Heart left ventricle (tissue), 16 donors: ENCODE measurements around the gene LRRC36. TPM values are rescaled to one million over a fixed set of nuclear protein-coding genes. Genes with fewer than 3 reads are reported as not detected.
A peak's percentile ranks its signal among the peaks of the same experiment; 100 is the strongest.

Experiments
- ATAC-seq, 4 donors: fragments of 200-7000 bp; cut with Tn5 transposase; one replicate each; pipeline ENCODE4 v1.9.1; 2020 to 2022; ENCODE audit warnings: moderate library complexity in 4 of 4, mild to moderate bottlenecking in 3 of 4, moderate number of reproducible peaks in 1 of 4
- DNase-seq, 5 donors: peaks; one replicate each; pipeline ENCODE4 v3.0.0-alpha.2; 2020
- H3K27ac ChIP-seq, 12 donors: fragments of 200-600 bp; sonication (generic) in 4 of 12; one replicate each; pipeline versions ENCODE4 v1.5.0 to v1.8.0; 2016 to 2022; ENCODE audit warnings: mild to moderate bottlenecking in 2 of 12
- H3K27me3 ChIP-seq, 9 donors: fragments of 200-600 bp; sonication (generic) in 2 of 9; one replicate each; pipeline versions ENCODE4 v1.5.1 to v1.8.0; 2016 to 2022; ENCODE audit warnings: mild to moderate bottlenecking in 3 of 9
- H3K36me3 ChIP-seq, 9 donors: fragments of 200-600 bp; sonication (generic) in 2 of 9; one replicate each; pipeline versions ENCODE4 v1.5.0 to v1.8.0; 2018 to 2022; ENCODE audit warnings: mild to moderate bottlenecking in 2 of 9
- H3K4me1 ChIP-seq, 12 donors: fragments of 200-600 bp; sonication (generic) in 4 of 12; one replicate each; pipeline versions ENCODE4 v1.5.0 to v1.8.0; 2016 to 2022; ENCODE audit warnings: mild to moderate bottlenecking in 3 of 12
- H3K4me3 ChIP-seq, 12 donors: fragments of 200-600 bp; sonication (generic) in 4 of 12; one replicate each; pipeline versions ENCODE4 v1.5.0 to v1.8.0; 2017 to 2022; ENCODE audit warnings: mild to moderate bottlenecking in 9 of 12, moderate library complexity in 4 of 12
- H3K9me3 ChIP-seq, 12 donors: fragments of 200-600 bp; sonication (generic) in 4 of 12; one replicate each; pipeline versions ENCODE4 v1.5.0 to v1.8.0; 2016 to 2022; ENCODE audit warnings: mild to moderate bottlenecking in 1 of 12
- CTCF ChIP-seq, 12 donors: fragments of 200-600 bp; sonication (generic) in 4 of 12; IDR thresholded peaks; one replicate each; pipeline versions ENCODE4 v1.5.0 to v1.8.0; 2018 to 2022; ENCODE audit warnings: antibody characterized with exemption in 12 of 12, mild to moderate bottlenecking in 5 of 12
- POLR2A ChIP-seq, 2 donors: fragments of 450-650 bp; IDR thresholded peaks; one replicate each; pipeline ENCODE4 v1.6.1; 2017; ENCODE audit warnings: antibody characterized with exemption in 2 of 2, mild to moderate bottlenecking in 2 of 2, moderate library complexity in 2 of 2
- WGBS, 4 donors: extraction: QIAGEN DNeasy Blood & Tissue Kit in 2 of 4; methylation state at CpG; one replicate each; pipeline versions ENCODE4 v1.1.5 to v1.1.7; 2013 to 2018; 5-methylcytosine and 5-hydroxymethylcytosine counted together
- intact Hi-C, 10 donors: fragments of 100-400 bp; cut with DNase I; formaldehyde crosslinking; loops; one replicate each; pipeline versions ENCODE4 v1.11.1 to v1.14.2; 2022
- polyA plus RNA-seq, 2 donors: library from polyadenylated mRNA; stranded (reverse); fragments of 200-250 nt; gene quantifications; one replicate each; pipeline ENCODE4 v1.2.3, GENCODE V29; 2013
- total RNA-seq, 9 donors: library from RNA; depleted of rRNA in 2 of 9; stranded (reverse); fragments of >200 nt in 2 of 9; fragmentation: NEBNext Ultra II Directional in 3 of 9; extraction: Animal tissue kit (Norgen Biotek cat#: 25700) in 3 of 9; gene quantifications; one replicate each; pipeline versions ENCODE4 v1.1.0 to v1.2.4, GENCODE V29; 2016 to 2023
- donor health status: ischemic (EF 13 %, LVEDD 7.1; RV severe dilation, severe dysfunction).
- donor health status: healthy with polysubstance abuse.
- donor health status: DM: no; HTN: yes; CAD: no.
- donor health status: DM: no; HTN: no; CAD: no.
- donor health status: ischemic (EF 25% LVEDD 6.9; RV normal size, moderate dysfunction).
- donor health status: ischemic (EF 25% LVEDD 5.7; RV mildly dilated, moderate dysfunction).
- donor health status: healthy.
- donor health status: DM: yes; HTN: yes; CAD: no.
- donor health status: ischemic (EF 35%, LVEDD 5.7; RV mildly dilated, moderate dysfunction).
- donor health status: nonischemic (EF 11% LVEDD 7.7; RV severe dilation, severe dysfunction).
- donor health status: DM: yes; HTN: yes; CAD: no.
- donor health status: PGD.
- donor health status: ischemic (EF 29% LVEDD 5.4; RV normal size, mild dysfunction).
- donor health status: nonischemic (EF 23%, LVEDD 6.1; RV moderate dilation, normal function).

LRRC36 gene
- total and polyA plus RNA-seq, 11 donors, result 0.15 to 0.42 (median 0.27) TPM; not detected in 8

- H3K9me3 ChIP-seq, result no peaks in the 10 kb centered on the region
- peak overlapping the region in 6 of 12 donors; percentile 9 to 57 (median 33) for H3K27ac ChIP-seq
- TF ChIP-seq CTCF (IDR thresholded peaks at IDR 0.05), result no peak
- no peak for TF ChIP-seq POLR2A (IDR thresholded peaks at IDR 0.05)
- peaks cover 0 to 44% (median 15%) of the 10 kb centered on the region in 12 donors for H3K4me1 ChIP-seq
- no peak for ATAC-seq
- H3K36me3 ChIP-seq, result peaks cover 0 to 5% (median 0%) of the 10 kb centered on the region in 9 donors
- H3K4me3 ChIP-seq, result peak overlapping the region in 11 of 12 donors; percentile 13 to 62 (median 53)
- H3K27me3 ChIP-seq, result peaks cover 0 to 24% (median 0%) of the 10 kb centered on the region in 9 donors
- intact Hi-C loops, result no loop called here
- DNase-seq, result no peak
- 47 to 55% (median 51%) methylated on average over 10 to 13 of the region's 13 CpGs for WGBS, 4 donors
Observed at GRCh38 chr16:67431775-67432505, 105.3 kb downstream of the LRRC36 start.

- Histone ChIP-seq H3K36me3 (peaks cover 0 to 10% (median 4%) of the 10 kb centered on the region in 9 donors), H3K4me1 (peaks cover 0 to 44% (median 15%) of the 10 kb centered on the region in 12 donors), H3K27ac (no peak overlapping the region), H3K4me3 (peak overlapping the region in 1 of 12 donors; percentile 53), H3K9me3 (no peaks in the 10 kb centered on the region), H3K27me3 (peaks cover 0 to 24% (median 0%) of the 10 kb centered on the region in 9 donors)
- ATAC-seq, result no peak
- no peak for TF ChIP-seq POLR2A (IDR thresholded peaks at IDR 0.05)
- no peak for TF ChIP-seq CTCF (IDR thresholded peaks at IDR 0.05)
- intact Hi-C loops, result no loop called here
- DNase-seq, result no peak
- 68 to 75% (median 72%) methylated on average over 5 of the region's 5 CpGs for WGBS, 4 donors
Observed at GRCh38 chr16:67432506-67432890, 105.9 kb downstream of the LRRC36 start.

DNA sequence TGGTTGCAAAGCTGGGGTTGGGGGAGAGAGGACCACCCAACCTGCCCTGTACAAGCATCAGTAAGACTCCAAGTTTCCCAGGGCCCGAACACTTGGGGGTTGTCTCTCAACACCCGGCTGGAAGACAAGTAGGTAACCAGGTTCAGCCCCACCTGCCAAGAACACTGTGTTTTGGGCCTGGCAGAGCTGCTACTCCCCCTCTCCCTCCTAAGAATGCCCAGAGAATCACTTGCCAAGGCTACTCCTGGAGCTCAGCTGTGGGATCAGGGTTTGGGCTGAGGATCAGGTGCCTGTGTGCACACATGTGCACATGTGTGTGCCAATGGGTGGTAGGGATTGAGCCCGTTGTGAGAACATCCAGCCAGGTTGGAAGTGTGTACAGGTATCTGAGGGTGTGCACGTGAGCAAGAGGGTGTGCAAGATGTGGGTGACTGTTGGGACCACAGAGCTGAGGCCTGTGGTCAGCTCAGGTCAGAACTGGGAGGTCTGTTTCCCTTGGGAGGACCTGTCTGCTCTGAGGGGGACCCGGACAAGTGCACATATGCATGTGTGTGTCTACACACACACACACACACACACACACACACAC lies 106.6 kb downstream of the LRRC36 start:
- intact Hi-C loops, result no loop called here
- DNase-seq (no peak), ATAC-seq (no peak)
- WGBS, 4 donors, result 81 to 95% (median 94%) methylated on average over 4 to 5 of the region's 5 CpGs
- peaks cover 0 to 18% (median 10%) of the 10 kb centered on the region in 9 donors for H3K36me3 ChIP-seq
- no peak overlapping the region for H3K27ac ChIP-seq
- no peak for TF ChIP-seq POLR2A (IDR thresholded peaks at IDR 0.05)
- no peak for TF ChIP-seq CTCF (IDR thresholded peaks at IDR 0.05)
- H3K9me3 ChIP-seq, result no peaks in the 10 kb centered on the region
- H3K27me3 ChIP-seq, result peaks cover 0 to 24% (median 0%) of the 10 kb centered on the region in 9 donors
- no peak overlapping the region for H3K4me3 ChIP-seq
- peaks cover 0 to 36% (median 14%) of the 10 kb centered on the region in 12 donors for H3K4me1 ChIP-seq

Other genes starting within 250 kb of the LRRC36 start
- gene PHAF1, start 216.9 kb upstream of the LRRC36 start, total RNA-seq, result 10 to 100 TPM in 5 of 9 donors, 1 to 10 TPM in 4; 8.4 to 17.8 (median 11.6) TPM
- gene PHAF1, start 216.9 kb upstream of the LRRC36 start, polyA plus RNA-seq, result 10 to 100 TPM in 1 of 2 donors, 1 to 10 TPM in 1; 5.6 to 11.6 TPM
- gene B3GNT9, start 175.8 kb upstream of the LRRC36 start, total RNA-seq, result 10 to 100 TPM in 5 of 9 donors, 1 to 10 TPM in 4; 8.6 to 17.5 (median 11.9) TPM
- 10 to 100 TPM in 1 of 2 donors, 1 to 10 TPM in 1; 6.4 to 16.9 TPM for gene B3GNT9, start 175.8 kb upstream of the LRRC36 start, polyA plus RNA-seq
- gene TRADD, start 166.9 kb upstream of the LRRC36 start, total RNA-seq, result 10 to 100 TPM in 4 of 9 donors, 1 to 10 TPM in 5; 4.7 to 14.3 (median 8.4) TPM
- 10 to 100 TPM in 1 of 2 donors, 1 to 10 TPM in 1; 6.8 to 16.2 TPM for gene TRADD, start 166.9 kb upstream of the LRRC36 start, polyA plus RNA-seq
- 10 to 100 TPM in 1 of 9 donors, 1 to 10 TPM in 8; 5.0 to 13.4 (median 7.2) TPM for gene FBXL8, start 166.9 kb upstream of the LRRC36 start, total RNA-seq
- gene FBXL8, start 166.9 kb upstream of the LRRC36 start, polyA plus RNA-seq, result 1 to 10 TPM; 5.4 to 9.2 TPM
- 10 to 100 TPM; 11.6 to 62.4 (median 35.4) TPM for gene HSF4, start 162.1 kb upstream of the LRRC36 start, total RNA-seq
- gene HSF4, start 162.1 kb upstream of the LRRC36 start, polyA plus RNA-seq, result 10 to 100 TPM in 1 of 2 donors, 1 to 10 TPM in 1; 5.9 to 62.5 TPM
- gene NOL3, start 156.3 kb upstream of the LRRC36 start, total RNA-seq, result 100 to 1,000 TPM in 1 of 9 donors, 10 to 100 TPM in 8; 64.9 to 119 (median 77.4) TPM
- gene NOL3, start 156.3 kb upstream of the LRRC36 start, polyA plus RNA-seq, result 100 to 1,000 TPM; 112 to 121 TPM
- gene MATCAP1, start 142.9 kb upstream of the LRRC36 start, total RNA-seq, result 10 to 100 TPM in 5 of 9 donors, 1 to 10 TPM in 4; 4.1 to 21.6 (median 11.1) TPM
- gene MATCAP1, start 142.9 kb upstream of the LRRC36 start, polyA plus RNA-seq, result 10 to 100 TPM; 10.2 to 15.5 TPM
- 1 to 10 TPM; 1.9 to 9.1 (median 2.8) TPM for gene EXOC3L1, start 136.7 kb upstream of the LRRC36 start, total RNA-seq
- 1 to 10 TPM; 3.4 to 7.0 TPM for gene EXOC3L1, start 136.7 kb upstream of the LRRC36 start, polyA plus RNA-seq
- gene E2F4, start 134.7 kb upstream of the LRRC36 start, total RNA-seq, result 10 to 100 TPM; 25.2 to 71.3 (median 33.7) TPM
- 10 to 100 TPM; 29.3 to 41.4 TPM for gene E2F4, start 134.7 kb upstream of the LRRC36 start, polyA plus RNA-seq
- gene ELMO3, start 127.7 kb upstream of the LRRC36 start, total RNA-seq, result 1 to 10 TPM in 1 of 9 donors, under 1 TPM in 8; 0.32 to 1.8 (median 0.65) TPM
- under 1 TPM; 0.68 to 0.91 TPM for gene ELMO3, start 127.7 kb upstream of the LRRC36 start, polyA plus RNA-seq
- gene TMEM208, start 99.7 kb upstream of the LRRC36 start, total RNA-seq, result 10 to 100 TPM in 6 of 9 donors, 1 to 10 TPM in 3; 6.2 to 21.8 (median 11.9) TPM
- 10 to 100 TPM; 49.5 to 79.7 TPM for gene TMEM208, start 99.7 kb upstream of the LRRC36 start, polyA plus RNA-seq
- gene FHOD1, start 79.3 kb upstream of the LRRC36 start, total RNA-seq, result 10 to 100 TPM in 8 of 9 donors, 1 to 10 TPM in 1; 9.6 to 30.3 (median 18.0) TPM
- gene FHOD1, start 79.3 kb upstream of the LRRC36 start, polyA plus RNA-seq, result 10 to 100 TPM; 13.1 to 26.6 TPM
- gene SLC9A5, start 77.8 kb upstream of the LRRC36 start, total RNA-seq, result 1 to 10 TPM in 6 of 9 donors, under 1 TPM in 3; 0.16 to 2.0 (median 1.3) TPM
- gene SLC9A5, start 77.8 kb upstream of the LRRC36 start, polyA plus RNA-seq, result 1 to 10 TPM in 1 of 2 donors, under 1 TPM in 1; 0.29 to 1.0 TPM
- gene PLEKHG4, start 47.3 kb upstream of the LRRC36 start, total RNA-seq, result 1 to 10 TPM in 4 of 9 donors, under 1 TPM in 5; 0.44 to 4.0 (median 0.94) TPM
- 1 to 10 TPM; 1.2 to 1.4 TPM for gene PLEKHG4, start 47.3 kb upstream of the LRRC36 start, polyA plus RNA-seq
- gene KCTD19, start 74 bp upstream of the LRRC36 start, total RNA-seq, result under 1 TPM in 1 of 9 donors, not detected in 8; 0.29 TPM
- gene KCTD19, start 74 bp upstream of the LRRC36 start, polyA plus RNA-seq, result under 1 TPM in 1 of 2 donors, not detected in 1; 0.19 TPM
- gene TPPP3, start 66.7 kb downstream of the LRRC36 start, total RNA-seq, result 10 to 100 TPM in 5 of 9 donors, 1 to 10 TPM in 4; 7.0 to 17.0 (median 10.2) TPM
- gene TPPP3, start 66.7 kb downstream of the LRRC36 start, polyA plus RNA-seq, result 10 to 100 TPM; 13.4 to 20.1 TPM
- 10 to 100 TPM in 1 of 9 donors, 1 to 10 TPM in 8; 3.5 to 11.6 (median 5.4) TPM for gene ZDHHC1, start 89.7 kb downstream of the LRRC36 start, total RNA-seq
- gene ZDHHC1, start 89.7 kb downstream of the LRRC36 start, polyA plus RNA-seq, result 1 to 10 TPM; 2.7 to 5.1 TPM
- gene HSD11B2, start 104.3 kb downstream of the LRRC36 start, total RNA-seq, result under 1 TPM in 8 of 9 donors, not detected in 1; 0.32 to 1.00 (median 0.59) TPM
- gene HSD11B2, start 104.3 kb downstream of the LRRC36 start, polyA plus RNA-seq, result under 1 TPM; 0.15 to 0.26 TPM
- gene ATP6V0D1, start 154.3 kb downstream of the LRRC36 start, total RNA-seq, result 100 to 1,000 TPM in 3 of 9 donors, 10 to 100 TPM in 6; 52.7 to 141 (median 68.5) TPM
- 100 to 1,000 TPM in 1 of 2 donors, 10 to 100 TPM in 1; 18.6 to 104 TPM for gene ATP6V0D1, start 154.3 kb downstream of the LRRC36 start, polyA plus RNA-seq
- not detected for gene AGRP, start 156.7 kb downstream of the LRRC36 start, total RNA-seq
- gene AGRP, start 156.7 kb downstream of the LRRC36 start, polyA plus RNA-seq, result not detected
- 100 to 1,000 TPM in 1 of 9 donors, 10 to 100 TPM in 8; 51.1 to 156 (median 69.4) TPM for gene RIPOR1, start 202.0 kb downstream of the LRRC36 start, total RNA-seq
- 10 to 100 TPM; 40.7 to 45.5 TPM for gene RIPOR1, start 202.0 kb downstream of the LRRC36 start, polyA plus RNA-seq
- gene CTCF, start 235.7 kb downstream of the LRRC36 start, total RNA-seq, result 10 to 100 TPM; 19.0 to 35.8 (median 25.4) TPM
- 10 to 100 TPM; 13.9 to 18.6 TPM for gene CTCF, start 235.7 kb downstream of the LRRC36 start, polyA plus RNA-seq